Measurements from ENCODE around the gene ATP2A3. TPM values are rescaled to one million over a fixed set of nuclear protein-coding genes. Genes with fewer than 3 reads are reported as not detected.

ATP2A3 gene
- total RNA-seq, 6 experiments from 2014 or later = 0.05 to 0.12 (median 0.08) TPM

DNA sequence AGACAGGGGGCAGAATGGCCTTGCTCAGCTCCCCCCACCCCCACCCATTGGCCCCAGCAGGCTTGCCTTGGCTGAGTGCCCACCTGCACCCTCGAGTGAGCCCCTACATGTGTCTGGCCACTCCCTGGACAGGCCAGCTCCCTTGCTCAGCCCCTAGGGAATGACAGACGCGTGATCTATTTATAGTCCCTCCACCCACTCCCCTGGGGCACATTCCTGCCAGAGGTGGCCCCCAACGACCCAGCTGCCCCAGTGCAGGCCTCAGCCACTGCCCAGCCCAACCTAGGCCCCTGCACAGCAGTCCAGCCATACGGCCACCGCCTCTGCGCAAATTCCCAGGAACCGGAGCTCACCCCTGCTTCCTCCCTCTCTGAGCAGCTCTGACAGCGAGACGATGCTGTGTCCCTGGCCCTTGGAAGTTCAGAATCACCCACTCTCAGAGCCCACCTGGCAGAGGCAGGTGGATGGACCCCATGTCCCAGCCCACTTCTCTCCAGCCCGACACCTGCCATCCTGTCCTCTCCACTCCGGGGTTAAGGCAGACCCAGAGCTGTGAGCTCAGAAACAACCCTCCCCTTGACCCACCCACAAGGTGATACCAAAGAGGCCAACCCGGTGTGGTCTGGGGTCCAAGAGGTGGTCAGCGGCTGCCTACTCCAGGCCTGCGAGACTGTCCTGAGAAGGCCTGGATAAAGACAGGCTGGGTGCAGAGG is 36.5 kb downstream of the ATP2A3 start:
- H3K4me1 Mint-ChIP-seq (ENCODE audit: low read depth) = no peaks in the 10 kb centered on the region
- no peak for TF ChIP-seq CTCF (IDR thresholded peaks at IDR 0.05)
- peaks cover 16% of the 10 kb centered on the region for H3K27me3 Mint-ChIP-seq (ENCODE audit: insufficient read depth)
- H3K27ac Mint-ChIP-seq = no peak overlapping the region
- DNase-seq = no peak
- H3K36me3 Mint-ChIP-seq (ENCODE audit: low read depth) = no peaks in the 10 kb centered on the region
- no peaks in the 10 kb centered on the region for H3K9me3 Mint-ChIP-seq
- no peak overlapping the region for H3K4me3 Mint-ChIP-seq

DNA sequence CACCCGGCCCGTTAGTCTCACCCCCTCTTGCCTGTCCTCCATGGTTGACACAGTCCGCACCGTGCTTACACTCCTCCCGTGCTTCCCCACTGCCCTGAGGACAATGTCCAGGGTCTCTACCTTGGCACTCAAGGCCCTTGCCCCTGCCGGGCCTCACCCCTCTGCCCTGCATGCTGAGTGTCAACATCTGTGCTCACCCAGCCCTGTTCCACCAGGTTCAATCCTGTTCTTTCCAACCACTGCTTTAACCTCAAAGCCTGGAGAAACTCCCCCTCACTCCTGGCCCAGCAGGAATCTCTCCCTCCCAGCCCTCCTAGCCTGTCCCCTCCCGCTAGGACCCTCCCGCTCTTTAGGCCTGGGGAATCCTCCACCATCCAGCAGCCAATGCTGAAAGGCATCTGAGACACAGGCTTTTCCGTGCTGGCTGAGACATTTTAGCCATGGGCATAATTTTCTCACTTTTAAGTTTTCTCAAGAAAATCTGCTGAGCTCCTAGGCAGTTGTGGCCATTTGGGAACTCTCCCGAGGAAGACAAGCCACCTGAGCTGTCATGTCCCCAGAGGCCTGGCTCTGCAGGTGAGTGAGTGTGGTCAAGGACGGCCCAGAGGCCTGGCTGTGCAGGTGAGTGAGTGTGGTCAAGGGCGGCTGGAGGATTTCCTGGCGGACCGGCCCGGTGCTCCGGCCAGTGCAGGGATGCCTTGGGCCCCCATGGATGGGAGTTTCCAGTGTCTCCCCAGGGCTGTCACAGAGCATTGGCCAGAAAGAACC is 37.2 kb downstream of the ATP2A3 start:
- no peaks in the 10 kb centered on the region for H3K9me3 Mint-ChIP-seq
- H3K4me3 Mint-ChIP-seq = no peak overlapping the region
- H3K4me1 Mint-ChIP-seq (ENCODE audit: low read depth) = no peaks in the 10 kb centered on the region
- no peak for TF ChIP-seq CTCF (IDR thresholded peaks at IDR 0.05)
- peaks cover 16% of the 10 kb centered on the region for H3K27me3 Mint-ChIP-seq (ENCODE audit: insufficient read depth)
- no peaks in the 10 kb centered on the region for H3K36me3 Mint-ChIP-seq (ENCODE audit: low read depth)
- H3K27ac Mint-ChIP-seq = no peak overlapping the region
- no peak for DNase-seq

GRCh38 chr17:3925684-3926485 is 38.4 kb downstream of the ATP2A3 start:
- Mint-ChIP-seq H3K4me3 (no peak overlapping the region), H3K27ac (no peak overlapping the region), H3K9me3 (no peaks in the 10 kb centered on the region), H3K4me1 (ENCODE audit: low read depth) (no peaks in the 10 kb centered on the region), H3K27me3 (ENCODE audit: insufficient read depth) (peaks cover 16% of the 10 kb centered on the region), H3K36me3 (ENCODE audit: low read depth) (no peaks in the 10 kb centered on the region)
- no peak for DNase-seq
- no peak for TF ChIP-seq CTCF (IDR thresholded peaks at IDR 0.05)

- Mint-ChIP-seq H3K9me3 (no peaks in the 10 kb centered on the region), H3K36me3 (ENCODE audit: low read depth) (no peaks in the 10 kb centered on the region), H3K27me3 (ENCODE audit: insufficient read depth) (peaks cover 19% of the 10 kb centered on the region), H3K27ac (no peak overlapping the region), H3K4me1 (ENCODE audit: low read depth) (no peaks in the 10 kb centered on the region), H3K4me3 (no peak overlapping the region)
- TF ChIP-seq CTCF (IDR thresholded peaks at IDR 0.05) = no peak
- no peak for DNase-seq
Observed at GRCh38 chr17:3924512-3925350, 39.5 kb downstream of the ATP2A3 start.

Measured in HFFc6 (cell line).